ENCODE data around the gene CSKMT.
"Not testable (repeated sequence)": the region's sequence is repeated elsewhere in the genome, so short reads cannot be mapped to it uniquely, and the experiment has no call there.

Gene CSKMT

GRCh38 chr11:62665075-62665598, at the start of gene CSKMT, which contains the start of gene C11orf98:
CSKMT (plus strand) TSS chr11:62665312; CDS start chr11:62665880, 568 bp downstream.
C11orf98 (minus strand) TSS chr11:62665210; CDS start chr11:62665169, 41 bp downstream.
- no peaks in the 10 kb centered on the region for H3K9me3 ChIP-seq
- peaks cover 20% of the 10 kb centered on the region for H3K4me1 ChIP-seq
- peak; percentile 89 to 96 for DNase-seq (ENCODE audit: low spot score in 2 of 2)
- H3K4me3 ChIP-seq = peak within 1 kb of the TSS; percentile 93
- in situ Hi-C loops (cut with MboI; ENCODE audit: low sequenced_read_pairs) = no loop called here
- no peaks in the 10 kb centered on the region for H3K27me3 ChIP-seq (ENCODE audit: low read depth)
- peaks cover 53% of the 10 kb centered on the region for H3K36me3 ChIP-seq (replicated peaks)

- Histone ChIP-seq H3K36me3 (replicated peaks) (peaks cover 16% of the 10 kb centered on the region), H3K27me3 (ENCODE audit: low read depth) (no peaks in the 10 kb centered on the region), H3K9me3 (no peaks in the 10 kb centered on the region), H3K4me1 (peaks cover 6% of the 10 kb centered on the region), H3K4me3 (no peak overlapping the region)
- in situ Hi-C loops (cut with MboI; ENCODE audit: low sequenced_read_pairs) = no loop called here
- DNase-seq (ENCODE audit: low spot score in 2 of 2) = no peak
These were observed 49.6 kb upstream of the CSKMT start for GRCh38 chr11:62615521-62615920.

- H3K9me3 ChIP-seq; H3K4me1 ChIP-seq; H3K27me3 ChIP-seq (ENCODE audit: low read depth); DNase-seq (ENCODE audit: low spot score in 2 of 2); H3K4me3 ChIP-seq; in situ Hi-C loops (cut with MboI; ENCODE audit: low sequenced_read_pairs): not testable (repeated sequence)
- H3K36me3 ChIP-seq (replicated peaks) = peaks cover 23% of the 10 kb centered on the region
These were observed 48.2 kb upstream of the CSKMT start for GRCh38 chr11:62616957-62617356.

- Histone ChIP-seq H3K27me3 (ENCODE audit: low read depth) (no peaks in the 10 kb centered on the region), H3K4me1 (peaks cover 9% of the 10 kb centered on the region), H3K36me3 (replicated peaks) (peaks cover 34% of the 10 kb centered on the region), H3K4me3 (peak overlapping the region; percentile 79), H3K9me3 (peaks cover 3% of the 10 kb centered on the region; the same call in 1 of the 2 replicates)
- no peak for DNase-seq (ENCODE audit: low spot score in 2 of 2)
- in situ Hi-C loops (cut with MboI; ENCODE audit: low sequenced_read_pairs) = no loop called here
These were observed 44.0 kb upstream of the CSKMT start for GRCh38 chr11:62621027-62621566.

GRCh38 chr11:62621567-62622470, 43.3 kb upstream of the CSKMT start, which contains the start of gene B3GAT3:
B3GAT3 (minus strand) TSS chr11:62621986; CDS start chr11:62621947, 39 bp downstream.
- Histone ChIP-seq H3K4me3 (peak within 1 kb of the TSS; percentile 79), H3K9me3 (peaks cover 3% of the 10 kb centered on the region; the same call in 1 of the 2 replicates), H3K36me3 (replicated peaks) (peaks cover 35% of the 10 kb centered on the region), H3K4me1 (peaks cover 9% of the 10 kb centered on the region), H3K27me3 (ENCODE audit: low read depth) (no peaks in the 10 kb centered on the region)
- peak; percentile 96 to 99 for DNase-seq (ENCODE audit: low spot score in 2 of 2)
- in situ Hi-C loops (cut with MboI; ENCODE audit: low sequenced_read_pairs) = no loop called here

- Histone ChIP-seq H3K36me3 (replicated peaks) (peaks cover 38% of the 10 kb centered on the region), H3K4me3 (peak overlapping the region; percentile 79), H3K4me1 (peaks cover 9% of the 10 kb centered on the region), H3K27me3 (ENCODE audit: low read depth) (no peaks in the 10 kb centered on the region), H3K9me3 (peaks cover 3% of the 10 kb centered on the region; the same call in 1 of the 2 replicates)
- in situ Hi-C loops (cut with MboI; ENCODE audit: low sequenced_read_pairs) = no loop called here
- DNase-seq (ENCODE audit: low spot score in 2 of 2) = no peak
These were observed 42.5 kb upstream of the CSKMT start for GRCh38 chr11:62622476-62623089.

- H3K9me3 ChIP-seq = no peaks in the 10 kb centered on the region
- in situ Hi-C loops (cut with MboI; ENCODE audit: low sequenced_read_pairs) = no loop called here
- no peaks in the 10 kb centered on the region for H3K4me1 ChIP-seq
- no peaks in the 10 kb centered on the region for H3K27me3 ChIP-seq (ENCODE audit: low read depth)
- H3K36me3 ChIP-seq (replicated peaks) = peaks cover 80% of the 10 kb centered on the region
- no peak for DNase-seq (ENCODE audit: low spot score in 2 of 2)
- no peak overlapping the region for H3K4me3 ChIP-seq
These were observed 37.4 kb upstream of the CSKMT start for GRCh38 chr11:62627713-62628112.

- no peak overlapping the region for H3K4me3 ChIP-seq
- DNase-seq (ENCODE audit: low spot score in 2 of 2) = no peak
- in situ Hi-C loops (cut with MboI; ENCODE audit: low sequenced_read_pairs) = no loop called here
- no peaks in the 10 kb centered on the region for H3K4me1 ChIP-seq
- H3K36me3 ChIP-seq (replicated peaks) = peaks cover 98% of the 10 kb centered on the region
- H3K9me3 ChIP-seq = no peaks in the 10 kb centered on the region
- H3K27me3 ChIP-seq (ENCODE audit: low read depth) = no peaks in the 10 kb centered on the region
These were observed 32.6 kb upstream of the CSKMT start for GRCh38 chr11:62632492-62632891.

- peaks cover 64% of the 10 kb centered on the region for H3K36me3 ChIP-seq (replicated peaks)
- peaks cover 12% of the 10 kb centered on the region for H3K4me1 ChIP-seq
- H3K9me3 ChIP-seq = no peaks in the 10 kb centered on the region
- DNase-seq (ENCODE audit: low spot score in 2 of 2) = no peak
- in situ Hi-C loops (cut with MboI; ENCODE audit: low sequenced_read_pairs) = no loop called here
- H3K27me3 ChIP-seq (ENCODE audit: low read depth) = no peaks in the 10 kb centered on the region
- H3K4me3 ChIP-seq = no peak overlapping the region
These were observed 20.9 kb upstream of the CSKMT start for GRCh38 chr11:62644220-62644619.

GRCh38 chr11:62645671-62645945, 19.5 kb upstream of the CSKMT start:
- Histone ChIP-seq H3K9me3 (no peaks in the 10 kb centered on the region), H3K36me3 (replicated peaks) (peaks cover 67% of the 10 kb centered on the region), H3K4me3 (peak overlapping the region; percentile 94), H3K27me3 (ENCODE audit: low read depth) (no peaks in the 10 kb centered on the region), H3K4me1 (peaks cover 12% of the 10 kb centered on the region)
- in situ Hi-C loops (cut with MboI; ENCODE audit: low sequenced_read_pairs) = no loop called here
- DNase-seq (ENCODE audit: low spot score in 2 of 2) = no peak

GRCh38 chr11:62645946-62646824, 18.9 kb upstream of the CSKMT start, which contains the start of gene GANAB:
GANAB (minus strand) TSS chr11:62646613; CDS start chr11:62646599, 14 bp downstream.
- H3K36me3 ChIP-seq (replicated peaks) = peaks cover 63% of the 10 kb centered on the region
- H3K4me1 ChIP-seq = peaks cover 12% of the 10 kb centered on the region

GRCh38 chr11:62646825-62647608, 18.1 kb upstream of the CSKMT start:
- Histone ChIP-seq H3K4me3 (no peak overlapping the region), H3K27me3 (ENCODE audit: low read depth) (no peaks in the 10 kb centered on the region), H3K36me3 (replicated peaks) (peaks cover 59% of the 10 kb centered on the region), H3K9me3 (no peaks in the 10 kb centered on the region), H3K4me1 (peaks cover 17% of the 10 kb centered on the region)
- DNase-seq (ENCODE audit: low spot score in 2 of 2) = no peak
- in situ Hi-C loops (cut with MboI; ENCODE audit: low sequenced_read_pairs) = no loop called here

More at GRCh38 chr11:62645946-62646824, 18.9 kb upstream of the CSKMT start, which contains the start of gene GANAB:
- Histone ChIP-seq H3K27me3 (ENCODE audit: low read depth) (no peaks in the 10 kb centered on the region), H3K4me3 (peak within 1 kb of the TSS; percentile 94), H3K9me3 (no peaks in the 10 kb centered on the region)
- in situ Hi-C loops (cut with MboI; ENCODE audit: low sequenced_read_pairs) = no loop called here
- peak; percentile 97 to 100 for DNase-seq (ENCODE audit: low spot score in 2 of 2)
